Stimulated activated CD4-positive, alpha-beta T cell treated with anti-CD3 and anti-CD28 coated beads, Interleukin-4, amount 100 ng/mL, for 24 hours (primary cell): ENCODE results near the gene FBXL17.

Source experiments
- DNase-seq: peaks from one replicate; pipeline ENCODE4 v3.0.0-alpha.2; 2020

The FBXL17 gene

GRCh38 chr5:107849118-107849517 is 532.8 kb downstream of the FBXL17 start:
- DNase-seq: no peak

GRCh38 chr5:107840592-107840991 is 541.3 kb downstream of the FBXL17 start:
- DNase-seq: no peak

GRCh38 chr5:107840161-107840560 is 541.7 kb downstream of the FBXL17 start:
- no peak for DNase-seq

GRCh38 chr5:107835096-107835495 is 546.8 kb downstream of the FBXL17 start:
- DNase-seq: no peak

DNA sequence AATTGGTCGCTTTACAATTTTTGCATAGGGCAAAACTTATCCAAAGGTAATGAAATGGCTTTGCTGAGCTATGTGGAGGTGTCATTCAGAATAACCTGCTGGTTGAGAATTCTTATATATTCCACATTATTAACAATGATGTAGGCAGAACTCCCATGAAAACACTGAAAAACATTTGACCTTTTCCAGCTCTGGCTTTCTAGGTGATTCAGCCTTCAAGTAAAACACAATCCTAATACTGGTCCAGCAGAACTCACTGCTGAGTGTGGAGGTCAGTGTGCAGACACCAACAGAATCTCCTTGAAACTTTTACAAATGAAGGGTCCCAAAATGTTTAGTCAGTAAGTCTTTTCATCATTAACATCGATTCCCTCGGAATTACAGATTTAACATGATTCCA is 549.2 kb downstream of the FBXL17 start:
- DNase-seq: no peak

DNA sequence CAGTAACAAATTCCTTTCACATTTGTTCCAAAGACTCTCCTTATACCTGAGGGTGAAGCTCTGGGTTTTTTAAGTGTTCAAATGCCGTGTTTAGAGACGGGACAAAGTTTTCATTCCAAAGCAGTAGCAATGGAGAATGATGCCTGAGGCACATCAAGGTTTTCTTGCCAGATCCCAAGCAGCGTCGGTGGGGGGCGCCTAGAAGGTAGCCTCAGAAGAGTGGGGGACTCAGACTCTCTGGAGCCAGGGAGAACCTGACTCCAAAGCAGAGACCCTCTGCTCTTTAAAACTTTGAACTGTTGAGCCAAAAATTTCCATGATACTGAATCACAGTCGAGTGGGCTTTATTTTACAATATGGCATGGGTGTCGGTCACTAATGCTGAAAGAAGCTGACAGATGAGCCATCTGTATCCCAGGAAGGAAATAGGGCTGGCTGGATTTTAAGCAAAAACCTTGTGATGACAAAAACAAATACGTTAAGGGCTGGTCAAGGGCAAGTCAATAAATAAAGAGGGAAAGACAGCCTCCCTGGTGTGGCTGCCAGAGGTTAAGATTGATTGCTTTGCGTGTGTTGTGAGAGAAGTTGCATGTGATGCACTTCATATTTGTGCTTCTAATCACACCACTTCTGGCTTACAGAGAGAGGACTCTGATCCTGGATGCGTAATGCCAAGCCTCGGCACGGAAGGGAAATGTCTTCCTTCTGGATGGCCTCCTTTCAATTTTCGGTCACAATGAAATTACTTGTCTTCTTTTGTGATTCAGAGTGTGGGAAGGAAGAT is 550.1 kb downstream of the FBXL17 start:
- no peak for DNase-seq

DNA sequence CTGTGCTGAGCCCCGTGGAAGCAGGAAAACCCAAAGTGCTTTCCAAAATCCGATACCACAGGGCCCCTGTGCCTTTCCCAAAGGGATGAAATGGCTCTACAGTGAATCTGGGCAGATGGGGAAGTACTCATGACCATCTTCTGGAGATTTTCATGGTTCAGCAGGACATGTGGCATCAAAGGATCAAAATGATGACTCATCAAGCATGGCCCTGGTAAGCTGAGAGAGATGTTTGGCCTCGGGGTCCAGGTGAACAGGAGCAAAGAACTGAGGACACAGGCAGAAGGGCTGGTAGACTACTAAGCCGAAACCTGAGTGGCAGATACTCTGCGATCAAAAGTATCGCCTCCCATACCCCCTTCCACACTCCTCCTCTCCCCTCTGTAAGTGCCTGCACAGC is 551.1 kb downstream of the FBXL17 start:
- no peak for DNase-seq

- no peak for DNase-seq
Measured at GRCh38 chr5:107826311-107827000, 555.4 kb downstream of the FBXL17 start.

DNA sequence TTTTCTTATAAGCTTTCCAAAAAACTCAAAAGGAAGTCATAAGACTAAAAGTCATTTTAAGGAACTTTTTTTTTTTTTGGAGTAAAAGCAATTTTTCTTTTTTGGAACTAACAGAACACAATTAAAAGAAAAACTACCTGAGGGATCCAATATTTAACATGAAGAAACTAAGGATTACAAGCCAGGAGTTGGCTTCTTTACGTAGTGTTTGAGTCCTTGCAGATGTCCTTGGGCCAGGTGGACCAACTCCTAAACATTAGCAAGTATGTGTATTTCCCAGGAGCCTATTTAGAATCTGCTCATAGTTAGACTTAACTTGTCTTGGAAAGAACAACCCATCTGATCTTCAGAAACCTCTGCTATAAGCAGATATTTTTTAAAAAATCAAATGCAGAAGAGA is 557.1 kb downstream of the FBXL17 start:
- no peak for DNase-seq

GRCh38 chr5:107821288-107821687 is 560.6 kb downstream of the FBXL17 start:
- no peak for DNase-seq

GRCh38 chr5:107820429-107820828 is 561.5 kb downstream of the FBXL17 start:
- no peak for DNase-seq

DNA sequence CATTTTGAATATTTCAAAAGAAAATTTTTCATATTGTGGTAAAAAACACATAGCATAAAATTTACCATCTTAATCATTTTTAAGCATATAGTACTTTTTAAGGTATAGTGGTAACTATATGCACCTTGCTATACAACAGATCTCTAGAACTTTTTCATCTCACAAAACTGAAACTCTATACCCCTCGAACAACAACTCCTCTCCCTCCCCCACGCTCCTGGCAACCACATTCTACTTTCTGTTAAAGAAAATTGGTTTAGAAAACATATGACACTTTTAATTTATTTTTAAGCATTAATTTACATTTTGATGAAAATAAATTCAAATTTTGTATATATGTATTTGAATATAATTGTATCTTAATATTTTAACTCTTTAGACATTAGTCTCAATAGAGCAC is 563.9 kb downstream of the FBXL17 start:
- no peak for DNase-seq

DNA sequence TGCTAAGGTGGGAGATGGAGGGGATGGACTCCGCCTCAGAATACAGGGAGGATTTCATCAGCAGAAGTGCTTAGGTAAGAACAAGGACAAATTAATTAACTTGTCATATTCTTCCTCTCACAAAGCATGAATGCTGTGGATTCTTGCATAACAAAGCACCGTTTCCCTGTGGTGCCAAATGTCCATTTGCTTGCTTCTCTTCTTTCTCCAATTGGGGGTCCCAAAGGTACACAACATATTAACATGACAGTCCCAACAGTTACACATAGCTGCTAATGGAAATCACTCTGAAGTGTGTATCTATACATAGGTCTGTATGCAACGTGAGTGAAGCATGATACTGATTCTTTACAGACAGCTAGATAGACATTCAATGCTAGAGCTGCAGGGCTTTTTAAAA is 564.5 kb downstream of the FBXL17 start:
- DNase-seq: no peak

DNA sequence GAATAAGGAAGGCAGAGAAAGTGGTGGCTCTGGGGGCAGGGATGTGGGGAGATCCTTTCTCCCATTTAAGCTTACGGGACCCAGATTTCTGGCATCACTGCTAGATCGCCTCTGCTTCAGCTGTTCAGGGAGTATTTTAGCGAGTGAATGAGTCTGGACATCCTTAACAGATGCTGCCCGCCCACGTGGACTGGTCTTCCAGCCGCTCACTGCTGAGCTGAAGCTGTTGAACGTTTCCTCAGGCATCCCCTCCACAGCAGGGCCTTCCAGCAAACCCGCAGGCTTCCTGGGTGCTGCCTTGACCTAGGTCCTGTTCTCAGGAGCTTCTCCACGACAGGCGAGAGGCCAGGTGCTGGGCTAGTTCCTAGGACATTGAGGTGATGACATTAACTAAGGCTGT is 566.8 kb downstream of the FBXL17 start:
- DNase-seq: no peak

DNA sequence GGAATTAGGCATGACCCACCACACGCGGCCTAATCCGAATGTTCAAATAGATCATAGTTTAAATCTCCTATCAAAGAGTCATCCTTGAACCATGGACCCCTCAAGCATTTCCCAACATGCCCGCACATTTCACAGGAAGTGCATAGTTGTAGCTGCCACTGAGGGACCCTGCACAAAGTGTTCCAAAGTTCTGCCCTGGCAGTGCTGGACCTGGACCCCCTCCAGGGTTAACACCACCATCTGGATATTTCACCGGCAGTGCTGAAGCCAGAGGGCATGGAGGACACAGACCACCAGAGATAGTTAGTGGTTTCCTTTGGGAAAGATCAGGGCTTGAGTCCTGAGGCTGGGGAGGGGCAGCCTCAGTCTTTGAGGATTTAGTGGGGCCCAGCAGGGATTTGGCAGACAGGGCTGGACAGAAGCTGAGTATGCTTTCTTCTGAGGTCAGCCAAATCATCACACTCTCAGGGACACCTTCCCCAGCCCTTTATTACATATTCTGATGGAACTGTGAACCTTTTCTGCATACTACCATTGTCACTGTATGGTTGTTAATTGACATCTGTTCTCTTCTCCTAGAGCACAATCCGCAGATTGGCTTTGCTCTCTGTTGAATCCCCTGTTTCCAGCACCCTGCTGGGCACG is 567.6 kb downstream of the FBXL17 start:
- no peak for DNase-seq

DNA sequence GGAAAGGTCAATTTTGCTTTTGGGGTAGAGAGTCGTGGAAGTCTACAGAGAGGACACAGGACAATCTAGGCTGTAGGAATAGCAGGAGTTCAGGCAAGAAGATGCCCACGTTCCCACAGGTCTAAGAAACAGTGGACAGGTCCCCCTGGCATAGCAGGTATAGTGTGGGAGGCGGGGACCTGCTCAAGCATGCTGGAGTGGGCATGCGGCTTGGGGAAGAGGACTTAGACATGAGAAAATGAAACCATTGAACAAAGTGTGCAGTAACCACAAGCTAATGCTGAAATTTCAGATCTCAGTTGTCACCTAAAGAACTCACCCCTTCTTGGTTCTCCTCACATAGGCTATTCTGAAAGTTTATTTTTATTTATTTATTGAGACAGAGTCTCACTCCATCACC is 568.3 kb downstream of the FBXL17 start:
- no peak for DNase-seq

DNA sequence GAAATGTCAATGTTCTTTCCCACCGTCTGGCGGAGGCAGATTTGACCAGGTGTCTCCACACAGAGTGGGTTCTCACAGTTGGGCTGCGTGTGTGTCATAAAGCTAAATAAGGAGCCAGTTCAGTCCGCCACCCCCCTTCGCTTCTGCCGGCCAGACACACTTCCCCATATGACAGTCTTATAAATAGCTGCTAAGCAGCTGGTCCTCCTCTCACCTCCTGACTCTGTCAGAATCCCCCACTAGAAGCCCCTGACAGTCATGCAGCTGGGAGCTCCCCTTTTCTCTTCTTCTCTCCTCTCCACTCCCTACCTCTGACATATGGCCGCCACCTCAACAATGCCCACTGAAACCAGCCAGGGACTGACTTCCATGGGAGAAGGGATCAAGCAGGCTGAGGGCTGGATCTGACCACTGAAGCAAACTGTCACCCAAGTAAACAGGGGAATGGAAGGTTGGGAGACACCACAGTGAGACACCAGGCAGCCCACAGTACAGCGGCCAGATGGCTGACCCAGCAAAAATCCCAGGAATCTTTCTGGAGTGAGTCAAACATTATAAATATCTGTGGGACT is 569.2 kb downstream of the FBXL17 start:
- no peak for DNase-seq

GRCh38 chr5:107809201-107810034 is 572.5 kb downstream of the FBXL17 start:
- no peak for DNase-seq
